Hypothalamus (tissue), 51 donors: ENCODE measurements around the gene TGFBI.

ENCODE experiments used
- DNase-seq, 51 donors: peaks; one replicate each; lab custom pipeline; 2025; lab: John Stamatoyannopoulos, UW

TGFBI gene

GRCh38 chr5:136028782-136029742 is at the start of gene TGFBI:
TSS of gene TGFBI (plus strand) at chr5:136028988. CDS start at chr5:136029056, 68 bp downstream.
- DNase-seq: peak in 7 of 51 donors; percentile 7 to 35 (median 13)

GRCh38 chr5:135978993-135979392 is 49.8 kb upstream of the TGFBI start:
- no peak for DNase-seq

- DNase-seq: no peak
Measured at GRCh38 chr5:135979510-135979909, 49.3 kb upstream of the TGFBI start.

- DNase-seq: no peak
Measured at GRCh38 chr5:135980620-135981019, 48.2 kb upstream of the TGFBI start.

GRCh38 chr5:135985951-135986350 is 42.8 kb upstream of the TGFBI start:
- no peak for DNase-seq

- DNase-seq: no peak
Measured at GRCh38 chr5:135986401-135986800, 42.4 kb upstream of the TGFBI start.

GRCh38 chr5:135986891-135987401 is 41.8 kb upstream of the TGFBI start:
- DNase-seq: no peak

GRCh38 chr5:135988546-135988945 is 40.2 kb upstream of the TGFBI start:
- no peak for DNase-seq

- no peak for DNase-seq
Measured at GRCh38 chr5:135989686-135990085, 39.1 kb upstream of the TGFBI start.

GRCh38 chr5:135990528-135991255 is 38.1 kb upstream of the TGFBI start:
- no peak for DNase-seq

- no peak for DNase-seq
Measured at GRCh38 chr5:135991429-135991828, 37.4 kb upstream of the TGFBI start.

GRCh38 chr5:135993335-135993879 is 35.4 kb upstream of the TGFBI start:
- no peak for DNase-seq

- no peak for DNase-seq
Measured at GRCh38 chr5:135993880-135994636, 34.7 kb upstream of the TGFBI start.

GRCh38 chr5:135995976-135996375 is 32.8 kb upstream of the TGFBI start:
- no peak for DNase-seq

GRCh38 chr5:135996611-135997010 is 32.2 kb upstream of the TGFBI start:
- DNase-seq: no peak

GRCh38 chr5:135997673-135998335 is 31.0 kb upstream of the TGFBI start:
- DNase-seq: no peak

GRCh38 chr5:135998889-135999288 is 29.9 kb upstream of the TGFBI start:
- no peak for DNase-seq

GRCh38 chr5:135999406-136000139 is 29.2 kb upstream of the TGFBI start:
- DNase-seq: peak in 1 of 51 donors; percentile 6

- DNase-seq: no peak
Measured at GRCh38 chr5:136000147-136000546, 28.6 kb upstream of the TGFBI start.
